Liver (tissue), 9 donors: ENCODE results near the gene FAM9C. TPM values are rescaled to one million over a fixed set of nuclear protein-coding genes. Genes with fewer than 3 reads are reported as not detected.
A peak's percentile ranks its signal among the peaks of the same experiment; 100 is the strongest.

Source experiments
- DNase-seq: peaks from one replicate; pipeline ENCODE4 v3.0.0-alpha.2; 2017; ENCODE audit warnings: low spot score
- H3K27ac ChIP-seq, 2 donors: one replicate each; pipeline ENCODE4 v1.7.0; 2013; ENCODE audit warnings: inconsistent platforms in 2 of 2, low read length in 2 of 2, control low read depth in 1 of 2, low read depth in 1 of 2, mild to moderate bottlenecking in 1 of 2
- H3K27me3 ChIP-seq, 4 donors: one replicate each; pipeline versions ENCODE4 v1.6.1 to v1.7.0; 2013; ENCODE audit warnings: low read length in 3 of 4, inconsistent platforms in 1 of 4, mild to moderate bottlenecking in 1 of 4, moderate library complexity in 1 of 4; ENCODE audit not compliant: control insufficient read depth in 4 of 4, insufficient read depth in 4 of 4
- H3K36me3 ChIP-seq, 4 donors: one replicate each; pipeline versions ENCODE4 v1.6.1 to v1.7.0; 2013; ENCODE audit warnings: low read length in 3 of 4, mild to moderate bottlenecking in 3 of 4, low read depth in 1 of 4, moderate library complexity in 1 of 4; ENCODE audit not compliant: control insufficient read depth in 4 of 4, insufficient read depth in 3 of 4
- H3K4me1 ChIP-seq, 4 donors: one replicate each; pipeline versions ENCODE4 v1.6.1 to v1.7.0; 2013; ENCODE audit warnings: low read length in 3 of 4, mild to moderate bottlenecking in 3 of 4, moderate library complexity in 1 of 4; ENCODE audit not compliant: control insufficient read depth in 4 of 4, insufficient read depth in 4 of 4
- H3K4me3 ChIP-seq, 3 donors: one replicate each; pipeline versions ENCODE4 v1.6.1 to v1.7.0; 2013; ENCODE audit warnings: low read length in 3 of 3, control low read depth in 1 of 3, low read depth in 1 of 3, mild to moderate bottlenecking in 1 of 3
- H3K9ac ChIP-seq, 2 donors: one replicate each; pipeline ENCODE4 v1.7.0; 2013; ENCODE audit warnings: low read length in 2 of 2, mild to moderate bottlenecking in 2 of 2, moderate library complexity in 2 of 2, control low read depth in 1 of 2, low read depth in 1 of 2
- H3K9me3 ChIP-seq, 4 donors: one replicate each; pipeline versions ENCODE4 v1.6.1 to v1.7.0; 2013; ENCODE audit warnings: low read length in 3 of 4; ENCODE audit not compliant: control insufficient read depth in 4 of 4
- ATF3 ChIP-seq: IDR thresholded peaks from 2 replicates; pipeline ENCODE4 v1.6.1; 2016; ENCODE audit warnings: antibody characterized with exemption
- EGR1 ChIP-seq, 2 donors: IDR thresholded peaks; 2 replicates each; pipeline ENCODE4 v1.6.1; 2016 to 2018; ENCODE audit warnings: antibody characterized with exemption in 2 of 2, low read depth in 2 of 2
- FOXA2 ChIP-seq: IDR thresholded peaks from 2 replicates; pipeline ENCODE4 v1.6.1; 2016; ENCODE audit warnings: antibody characterized with exemption
- GABPA ChIP-seq, 2 donors: IDR thresholded peaks in 1 of 2; conservative IDR thresholded peaks in 1 of 2; 2 replicates each; pipeline ENCODE4 v1.6.1; 2016; ENCODE audit warnings: antibody characterized with exemption in 2 of 2, mild to moderate bottlenecking in 1 of 2, moderate library complexity in 1 of 2
- HNF4G ChIP-seq: IDR thresholded peaks from 2 replicates; pipeline ENCODE4 v1.6.1; 2016; ENCODE audit warnings: antibody characterized with exemption
- JUND ChIP-seq, 2 donors: IDR thresholded peaks; 2 replicates each; pipeline ENCODE4 v1.6.1; 2016; ENCODE audit warnings: antibody characterized with exemption in 2 of 2
- MAX ChIP-seq: IDR thresholded peaks from 2 replicates; pipeline ENCODE4 v1.6.1; 2016; ENCODE audit warnings: antibody characterized with exemption
- NR2F2 ChIP-seq: IDR thresholded peaks from 2 replicates; pipeline ENCODE4 v1.6.1; 2016; ENCODE audit warnings: antibody characterized with exemption
- REST ChIP-seq: IDR thresholded peaks from 2 replicates; pipeline ENCODE4 v1.6.1; 2016; ENCODE audit warnings: antibody characterized with exemption, mild to moderate bottlenecking
- RXRA ChIP-seq, 2 donors: IDR thresholded peaks; 2 replicates each; pipeline ENCODE4 v1.6.1; 2017 to 2018; ENCODE audit warnings: antibody characterized with exemption in 2 of 2, mild to moderate bottlenecking in 1 of 2
- YY1 ChIP-seq: IDR thresholded peaks from 2 replicates; pipeline ENCODE4 v1.6.1; 2016; ENCODE audit warnings: antibody characterized with exemption, mild to moderate bottlenecking
- WGBS: extraction: QIAGEN DNeasy Blood & Tissue Kit; methylation state at CpG from one replicate; pipeline ENCODE4 v1.1.7; 2013; 5-methylcytosine and 5-hydroxymethylcytosine counted together
- polyA plus RNA-seq, 2 donors: library from polyadenylated mRNA; stranded (reverse) in 1 of 2; unstranded in 1 of 2; fragments of 200-250 nt in 1 of 2; fragments of >200 nt in 1 of 2; fragmentation: Nextera tagmentation in 1 of 2; extraction: Ambion mirVana in 1 of 2; gene quantifications; one replicate each; pipeline versions ENCODE4 v1.2.1 to v1.2.3, GENCODE V29; 2013 to 2015
- total RNA-seq, 2 donors: library from RNA; depleted of rRNA; stranded (reverse); fragments of >200 nt; gene quantifications; one replicate each; pipeline ENCODE4 v1.2.3, GENCODE V29; 2014
- donor health status: healthy.
- donor health status: healthy.
- donor health status: healthy.
- donor health status: healthy.
- donor health status: healthy.

FAM9C gene
- total and polyA plus RNA-seq, 4 donors = not detected

GRCh38 chrX:13000301-13000811 lies 44.1 kb downstream of the FAM9C start (continued):
- no peak for TF ChIP-seq REST
- TF ChIP-seq GABPA (IDR thresholded peaks at IDR 0.05 in 1 of 2, conservative IDR thresholded peaks at IDR 0.05 in 1 of 2) = no peak
- TF ChIP-seq MAX = no peak

GRCh38 chrX:12999422-12999821 lies 45.0 kb downstream of the FAM9C start:
- peak overlapping the region; percentile 11 to 25 for H3K27ac ChIP-seq
- no peaks in the 10 kb centered on the region for H3K9me3 ChIP-seq
- H3K9ac ChIP-seq = no peak overlapping the region
- 56% methylated on average over 9 of the region's 9 CpGs for WGBS
- no peak overlapping the region for H3K4me3 ChIP-seq
- no peaks in the 10 kb centered on the region for H3K27me3 ChIP-seq
- H3K4me1 ChIP-seq = peaks cover 4 to 15% (median 13%) of the 10 kb centered on the region in 4 donors
- DNase-seq = no peak
- H3K36me3 ChIP-seq = no peaks in the 10 kb centered on the region
- TF ChIP-seq ATF3 (no peak), FOXA2 (no peak), YY1 (no peak), REST (no peak), NR2F2 (no peak), HNF4G (no peak), EGR1 (IDR thresholded peaks at IDR 0.05; ENCODE audit: low read depth in 2 of 2) (no peak), RXRA (IDR thresholded peaks at IDR 0.05) (no peak), JUND (IDR thresholded peaks at IDR 0.05) (no peak), MAX (no peak)
